HL-60/S4 treated with phorbol 12-myristate 13-acetate at 8.2 ng/mL for 4 days and 3 days (cell line): Measurements from ENCODE around the gene CNTNAP2.

Experiments used
- in situ Hi-C: fragments of 300-500 bp; cut with MboI; formaldehyde crosslinking; loops from 2 replicates; pipeline ENCODE4 v1.15.0; 2022; ENCODE audit warnings: low sequenced_read_pairs

Gene CNTNAP2

DNA sequence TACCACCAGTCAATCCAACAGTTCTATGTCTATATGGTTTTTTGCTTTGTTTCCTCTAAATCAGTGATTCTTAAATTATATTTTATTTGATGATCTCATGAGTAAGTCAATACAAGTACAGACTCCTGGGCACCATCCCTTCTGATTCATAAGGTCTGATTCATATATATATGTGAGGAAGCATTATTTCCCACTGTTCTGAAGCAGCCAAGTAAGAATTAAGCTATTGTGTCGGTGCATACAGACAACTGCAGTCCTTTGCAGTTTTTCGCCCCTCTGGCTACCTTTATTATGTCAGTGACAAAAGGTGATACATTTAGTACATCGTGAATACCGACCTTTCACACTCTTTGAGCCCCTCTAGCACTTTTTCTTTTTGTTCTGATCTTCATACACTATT lies 1394.3 kb downstream of the CNTNAP2 start:
- in situ Hi-C loops, result no loop called here

DNA sequence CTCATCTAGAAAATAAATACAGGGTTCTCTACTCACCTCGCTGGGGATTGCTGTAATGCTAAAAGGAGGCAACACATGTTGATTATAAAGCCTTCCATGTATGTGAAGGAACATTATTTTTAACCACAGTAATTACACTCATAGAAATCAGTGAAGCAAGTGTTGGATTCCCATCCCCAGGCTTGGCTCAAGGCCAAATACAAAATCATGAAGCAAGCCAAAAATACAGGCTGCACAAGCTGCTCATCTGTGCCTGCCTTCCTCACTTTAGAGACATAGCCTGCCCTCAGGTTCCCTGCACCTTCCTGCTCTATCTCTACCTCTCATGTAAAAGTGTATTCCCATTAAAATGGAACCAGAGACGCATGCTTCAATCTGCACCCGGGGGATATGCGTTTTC lies 1396.8 kb downstream of the CNTNAP2 start:
- in situ Hi-C loops, result no loop called here

DNA sequence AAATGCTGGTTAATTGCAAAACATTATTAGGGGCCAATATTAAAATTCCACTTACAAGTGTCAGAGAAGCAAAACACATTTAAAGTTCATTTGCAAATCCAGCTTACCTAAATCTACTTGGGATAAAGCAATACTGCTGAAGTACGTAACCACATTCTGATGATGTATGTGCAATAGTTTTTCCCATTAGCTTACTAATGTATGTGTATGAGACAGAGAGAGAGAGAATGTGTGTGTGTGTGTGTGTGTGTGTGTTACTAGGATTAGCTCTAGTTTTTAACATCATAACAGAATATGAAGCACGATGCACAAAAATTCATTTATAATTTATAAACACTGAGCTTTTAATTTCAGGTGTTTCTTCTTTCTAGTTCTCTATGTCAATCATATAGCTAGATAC lies 1399.8 kb downstream of the CNTNAP2 start:
- in situ Hi-C loops, result no loop called here

DNA sequence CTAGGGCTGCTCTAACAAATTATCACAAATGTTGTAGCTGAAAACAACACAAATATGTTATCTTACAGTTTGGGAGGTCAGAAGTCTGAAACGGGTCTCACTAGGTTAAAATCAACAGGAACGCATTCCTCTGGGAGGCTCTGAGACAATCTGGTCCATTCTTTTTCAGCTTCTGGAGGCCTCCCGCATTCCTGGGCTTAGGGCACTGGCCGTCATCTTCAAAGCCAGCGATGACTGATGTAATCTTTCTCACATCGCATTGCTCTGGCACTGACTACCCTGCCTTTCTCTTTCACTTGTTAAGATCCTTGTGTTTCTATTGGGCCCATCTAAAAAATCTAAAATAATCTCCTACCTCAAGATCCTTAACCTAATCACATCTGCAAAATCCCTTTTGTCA lies 1402.5 kb downstream of the CNTNAP2 start:
- in situ Hi-C loops, result no loop called here

DNA sequence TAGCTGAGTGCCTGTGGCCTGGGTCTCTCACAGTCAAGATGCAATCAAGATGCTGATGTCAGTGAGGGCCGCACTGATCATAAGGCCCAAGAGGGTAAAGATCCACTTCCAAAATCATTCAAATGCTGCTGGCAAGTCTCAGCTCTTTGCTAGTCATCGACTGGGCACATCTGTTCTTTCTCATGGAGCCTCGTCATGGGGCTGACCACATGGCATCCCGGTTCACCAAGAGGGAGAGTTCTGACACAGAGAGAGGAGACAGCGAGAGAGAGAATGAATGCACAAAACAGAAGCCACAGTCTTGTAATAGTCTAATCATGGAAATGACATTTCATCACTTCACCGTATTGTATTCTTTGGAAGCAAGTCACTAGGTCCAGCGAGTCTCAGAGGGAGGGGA lies 1406.5 kb downstream of the CNTNAP2 start:
- in situ Hi-C loops, result no loop called here

DNA sequence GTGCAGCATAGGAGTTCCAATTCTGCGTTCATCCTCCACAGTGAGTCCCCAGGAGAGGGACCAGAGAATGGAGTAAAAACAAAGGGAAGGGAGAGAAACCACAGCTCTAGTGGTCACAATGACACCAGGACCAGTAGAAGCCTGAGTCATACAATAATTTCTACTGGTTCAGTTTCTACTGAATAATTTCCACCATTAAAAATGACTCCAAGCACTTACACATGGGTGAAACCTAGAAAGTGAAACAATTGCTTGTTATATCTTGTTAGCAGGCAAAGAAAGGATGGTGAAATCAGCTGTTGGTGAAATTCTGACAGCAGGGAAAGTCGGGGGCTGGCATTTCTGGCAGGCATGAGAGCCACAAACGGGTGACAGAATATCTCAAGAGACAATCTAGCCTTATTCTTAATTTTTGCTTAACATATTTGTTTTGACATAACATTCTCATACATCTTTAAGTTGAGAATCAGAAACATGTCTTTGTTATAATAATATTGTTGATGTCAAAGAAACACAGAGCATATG lies 1408.2 kb downstream of the CNTNAP2 start:
- in situ Hi-C loops, result no loop called here

DNA sequence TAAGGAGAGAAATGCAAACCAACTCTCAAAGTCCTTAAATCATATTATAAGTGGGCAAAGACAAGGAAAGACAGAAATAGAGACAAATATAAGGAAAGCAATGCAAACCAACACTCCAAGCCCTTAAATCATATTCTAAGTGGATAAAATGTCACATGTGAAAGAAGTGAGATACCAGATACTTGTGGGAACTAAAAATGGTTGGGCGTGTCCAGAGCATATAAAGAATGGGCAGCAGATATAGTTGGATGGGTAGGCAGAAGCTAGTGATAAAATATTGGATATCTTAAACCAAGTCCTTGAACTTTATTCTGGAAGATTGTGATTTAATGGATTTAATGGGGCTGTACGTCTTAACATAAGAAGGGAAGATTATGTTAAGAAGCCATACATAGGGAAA lies 1408.7 kb downstream of the CNTNAP2 start:
- in situ Hi-C loops, result no loop called here

DNA sequence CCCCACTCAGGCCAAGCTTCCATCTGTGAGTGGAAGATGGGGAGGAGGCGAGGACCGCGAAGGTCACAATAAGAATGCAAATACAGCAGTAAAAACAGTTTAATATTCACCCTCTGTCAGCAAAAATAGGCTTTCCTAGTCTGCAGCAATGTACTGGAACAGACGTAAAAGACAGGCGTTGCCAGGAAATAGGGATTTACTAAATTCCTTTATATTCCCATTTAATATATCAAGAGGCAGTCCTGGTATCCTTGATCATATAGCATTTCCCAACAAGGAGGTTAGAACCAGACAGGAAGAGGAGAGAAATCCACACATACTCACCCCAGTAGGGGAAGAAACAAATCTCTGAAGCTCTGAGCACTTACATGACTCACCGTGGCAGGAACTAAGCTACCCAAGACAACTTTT lies 1419.1 kb downstream of the CNTNAP2 start:
- in situ Hi-C loops, result no loop called here

DNA sequence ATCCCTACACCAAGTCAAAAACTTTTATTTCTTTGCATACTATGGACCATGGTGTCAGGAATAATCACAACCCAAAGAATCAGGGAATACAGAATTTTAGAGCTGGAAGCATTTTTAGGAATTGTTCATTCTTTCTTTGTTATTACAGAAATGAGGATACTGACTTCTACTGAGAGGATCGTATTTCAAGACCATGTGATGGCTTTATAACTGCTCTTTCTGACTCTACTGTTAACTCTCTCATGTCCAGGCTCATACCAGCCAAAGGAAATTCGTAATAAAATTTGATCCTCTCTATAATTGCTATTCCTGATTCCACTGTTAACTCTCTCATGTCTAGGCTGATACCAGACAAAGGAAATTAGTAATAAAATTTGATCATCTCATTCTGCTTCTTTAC lies 1423.1 kb downstream of the CNTNAP2 start:
- in situ Hi-C loops, result no loop called here

DNA sequence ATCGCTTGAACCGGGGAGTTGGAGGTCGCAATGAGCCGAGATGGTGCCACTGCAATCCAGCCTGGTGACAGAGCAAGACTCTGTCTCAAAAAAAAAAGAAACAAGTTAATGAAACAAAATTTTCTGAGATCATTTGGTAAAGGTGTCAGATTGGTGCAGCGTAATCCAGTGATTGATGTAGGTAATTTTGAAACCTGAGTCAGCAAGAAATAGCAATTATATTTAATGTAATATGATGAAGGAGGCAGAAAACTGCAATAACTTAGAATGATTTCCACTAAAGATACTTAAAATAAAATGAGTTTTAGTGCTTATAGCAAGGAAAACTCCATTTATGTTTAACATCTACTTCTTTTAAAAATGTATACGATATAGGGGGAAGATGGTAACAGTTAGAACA lies 1424.1 kb downstream of the CNTNAP2 start:
- in situ Hi-C loops, result no loop called here

DNA sequence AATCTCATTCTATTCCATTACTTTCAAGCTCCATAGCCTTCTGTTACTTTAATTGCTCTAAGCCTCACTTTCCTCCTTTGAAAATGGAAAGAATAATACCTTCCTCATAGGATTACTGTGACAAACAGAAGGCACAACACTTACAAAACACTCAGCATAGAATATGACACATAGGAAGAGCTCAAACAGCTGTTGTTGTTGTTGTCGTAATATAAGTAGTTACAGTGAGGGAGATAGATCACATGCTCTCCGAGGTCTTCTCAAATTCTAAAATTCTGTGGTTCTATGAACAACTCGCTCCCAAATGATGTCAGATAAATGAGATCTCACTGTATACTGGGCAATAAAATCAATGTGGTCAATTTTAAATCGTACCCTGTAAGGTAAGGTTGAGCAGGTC lies 1424.7 kb downstream of the CNTNAP2 start:
- in situ Hi-C loops, result no loop called here

DNA sequence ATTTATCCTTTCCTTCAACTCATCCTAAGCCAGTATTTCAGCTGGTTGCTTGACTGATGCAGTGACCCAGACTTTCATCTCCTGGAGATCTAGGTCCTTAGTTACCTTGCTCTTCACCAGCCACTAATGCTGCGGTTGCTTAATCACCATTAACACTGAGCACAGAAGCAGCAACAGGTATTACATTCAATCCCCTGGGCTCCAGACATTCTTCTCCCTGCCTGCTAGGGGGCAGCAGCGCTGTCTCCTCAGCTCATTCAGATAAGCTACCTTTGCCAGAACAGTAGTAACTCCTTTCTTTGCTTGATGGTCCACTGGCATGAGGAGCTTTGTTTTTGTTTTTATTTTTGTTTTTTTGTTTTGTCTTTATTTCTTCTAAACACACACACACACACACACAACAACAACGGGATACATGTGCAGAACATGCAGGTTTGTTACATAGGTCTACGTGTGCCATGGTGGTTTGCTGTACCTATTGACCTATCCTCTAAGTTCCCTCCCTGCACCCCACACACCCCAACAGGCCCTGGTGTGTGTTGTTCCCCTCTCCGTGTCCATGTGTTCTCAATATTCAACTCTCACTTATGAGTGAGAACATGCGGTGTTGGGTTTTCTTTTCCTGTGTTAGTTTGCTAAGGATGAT lies 1430.8 kb downstream of the CNTNAP2 start:
- in situ Hi-C loops, result no loop called here

DNA sequence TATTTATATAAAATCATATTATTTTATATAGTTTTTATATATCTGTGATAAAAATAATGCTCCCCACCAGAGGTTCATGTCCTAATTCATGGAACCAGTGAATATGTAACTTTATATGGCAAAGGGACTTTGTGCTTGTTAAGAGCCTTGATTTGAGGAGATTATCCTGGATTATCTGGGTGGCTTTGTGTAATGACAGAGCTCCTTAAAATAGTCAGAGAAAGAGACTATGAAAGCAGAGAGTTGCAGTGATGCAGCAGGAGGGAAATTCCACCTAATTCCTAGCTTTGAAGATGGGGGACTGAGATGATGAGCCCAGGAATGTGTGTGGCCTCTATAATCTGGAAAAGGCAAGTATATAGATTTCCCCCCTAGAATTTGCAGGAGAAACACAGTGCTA lies 1439.7 kb downstream of the CNTNAP2 start:
- in situ Hi-C loops, result no loop called here

DNA sequence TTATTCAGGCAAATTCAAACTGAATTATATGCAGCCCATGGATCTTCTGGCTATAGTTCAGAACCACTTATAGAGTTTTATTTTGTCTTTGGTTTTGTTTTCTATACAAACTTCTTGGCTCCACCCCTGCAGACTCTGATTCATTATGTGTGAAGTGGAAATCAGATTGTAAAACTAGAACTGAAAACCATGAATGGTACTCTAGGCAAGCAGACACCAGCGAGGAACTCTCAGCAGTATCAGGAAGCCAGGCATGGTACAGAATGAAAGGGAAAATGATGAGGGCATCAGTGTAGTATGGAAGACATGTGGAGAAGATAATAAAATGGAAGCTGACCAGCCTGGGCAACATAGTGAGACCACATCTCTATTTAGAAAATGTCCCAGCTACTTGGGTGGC lies 1447.1 kb downstream of the CNTNAP2 start:
- in situ Hi-C loops, result no loop called here

DNA sequence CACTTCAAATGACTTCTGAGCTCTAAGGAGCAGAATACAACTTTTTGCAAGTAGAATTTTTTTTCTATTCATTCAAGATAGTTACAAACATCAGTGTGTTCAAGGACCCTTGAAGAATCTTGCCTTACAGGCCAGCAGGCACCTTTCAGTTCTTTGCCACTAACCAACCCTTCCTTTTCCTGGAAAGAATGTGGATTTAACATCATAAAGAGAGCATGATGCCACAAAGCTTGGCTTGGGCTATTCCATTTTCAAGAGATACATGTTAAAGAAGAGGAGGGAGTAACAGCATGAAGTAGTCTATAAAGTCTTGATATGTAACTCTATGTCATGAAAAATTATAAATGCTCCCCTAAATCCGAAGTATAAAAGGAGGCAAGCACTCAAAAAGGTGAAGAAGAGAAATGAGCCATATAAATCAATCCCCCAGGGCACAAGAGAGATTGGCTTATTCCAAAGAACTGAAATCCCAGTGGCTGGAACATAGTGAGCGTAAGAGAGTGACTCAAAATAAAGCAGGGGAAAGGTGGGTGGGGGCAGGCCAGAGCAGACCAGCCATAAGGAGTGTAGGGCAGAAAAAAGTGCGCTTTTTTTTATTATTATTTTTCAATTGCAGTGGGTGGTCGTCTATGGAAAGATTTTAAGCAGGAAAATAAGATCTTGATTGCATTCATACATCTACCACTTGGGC lies 1448.3 kb downstream of the CNTNAP2 start:
- in situ Hi-C loops, result no loop called here

DNA sequence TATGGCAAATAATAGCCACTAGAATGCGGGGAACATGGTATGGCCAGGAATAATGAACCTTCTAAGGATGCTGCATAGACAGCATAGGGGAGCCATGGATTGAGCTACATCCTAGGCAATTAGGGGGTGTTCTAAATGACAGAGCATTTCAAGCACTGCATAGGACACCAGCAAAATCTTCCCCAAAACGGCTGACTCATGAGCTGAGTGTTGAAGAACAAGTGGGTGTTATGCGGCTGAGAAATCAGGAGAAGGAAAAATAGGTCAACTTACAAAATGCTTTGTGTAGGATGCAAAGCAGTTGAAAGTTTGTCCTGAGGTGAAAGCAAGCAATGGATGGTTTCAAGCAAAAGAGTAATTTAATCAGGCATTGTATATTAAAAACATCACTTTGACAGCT lies 1450.4 kb downstream of the CNTNAP2 start:
- in situ Hi-C loops, result no loop called here

DNA sequence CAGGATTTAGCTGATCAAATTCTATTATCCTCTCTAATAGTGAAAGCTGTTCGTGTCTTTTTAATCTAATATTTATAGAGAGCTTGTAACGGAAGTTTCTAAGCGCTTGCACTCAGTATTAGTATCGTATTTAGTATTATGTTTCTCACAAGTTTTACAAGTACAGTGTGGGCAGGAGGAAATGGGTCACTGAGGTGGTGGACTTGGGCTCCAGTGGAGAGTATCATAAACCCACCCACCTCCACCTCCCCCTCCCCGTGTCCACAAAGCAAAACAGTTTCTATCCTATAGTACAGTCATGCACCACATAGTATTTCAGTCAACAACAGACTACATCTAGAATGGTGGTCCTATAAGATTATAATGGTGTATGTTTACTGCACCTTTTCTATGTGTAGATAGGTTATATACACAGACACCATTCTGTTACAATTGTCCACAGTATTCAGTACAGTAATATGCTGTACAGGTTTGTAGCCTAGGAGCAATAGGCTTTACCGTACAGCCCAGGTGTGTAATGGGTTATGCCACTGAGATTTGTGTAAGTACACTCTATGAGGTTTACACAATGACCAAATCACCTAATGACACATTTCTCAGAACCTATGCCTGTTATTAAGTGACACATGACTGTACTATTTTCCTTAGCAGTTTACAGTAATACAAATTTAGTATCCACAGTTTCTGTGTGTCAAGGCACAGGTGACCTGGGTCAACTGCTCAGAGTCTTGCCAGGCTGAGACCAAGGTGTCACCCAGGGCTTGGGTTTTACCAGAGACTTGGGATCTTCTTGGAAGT lies 1452.7 kb downstream of the CNTNAP2 start:
- in situ Hi-C loops, result no loop called here

DNA sequence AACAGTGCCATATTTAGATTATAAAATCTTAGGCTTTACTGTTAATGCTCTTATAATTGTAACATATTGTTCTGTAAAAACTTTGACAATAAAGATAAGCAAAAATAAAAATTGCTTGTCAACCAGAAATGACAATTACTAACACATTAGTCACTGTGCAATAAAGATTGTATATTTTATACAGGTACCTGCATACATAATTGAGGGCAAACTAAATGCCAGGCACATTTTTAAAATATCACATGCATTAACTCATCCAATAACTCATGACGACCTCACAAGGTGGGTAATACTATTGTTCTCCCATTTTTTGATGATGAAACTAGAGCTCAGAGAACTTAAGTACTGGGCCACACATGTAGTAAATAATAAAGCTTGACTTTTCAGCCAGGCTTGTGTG lies 1453.8 kb downstream of the CNTNAP2 start:
- in situ Hi-C loops, result no loop called here

DNA sequence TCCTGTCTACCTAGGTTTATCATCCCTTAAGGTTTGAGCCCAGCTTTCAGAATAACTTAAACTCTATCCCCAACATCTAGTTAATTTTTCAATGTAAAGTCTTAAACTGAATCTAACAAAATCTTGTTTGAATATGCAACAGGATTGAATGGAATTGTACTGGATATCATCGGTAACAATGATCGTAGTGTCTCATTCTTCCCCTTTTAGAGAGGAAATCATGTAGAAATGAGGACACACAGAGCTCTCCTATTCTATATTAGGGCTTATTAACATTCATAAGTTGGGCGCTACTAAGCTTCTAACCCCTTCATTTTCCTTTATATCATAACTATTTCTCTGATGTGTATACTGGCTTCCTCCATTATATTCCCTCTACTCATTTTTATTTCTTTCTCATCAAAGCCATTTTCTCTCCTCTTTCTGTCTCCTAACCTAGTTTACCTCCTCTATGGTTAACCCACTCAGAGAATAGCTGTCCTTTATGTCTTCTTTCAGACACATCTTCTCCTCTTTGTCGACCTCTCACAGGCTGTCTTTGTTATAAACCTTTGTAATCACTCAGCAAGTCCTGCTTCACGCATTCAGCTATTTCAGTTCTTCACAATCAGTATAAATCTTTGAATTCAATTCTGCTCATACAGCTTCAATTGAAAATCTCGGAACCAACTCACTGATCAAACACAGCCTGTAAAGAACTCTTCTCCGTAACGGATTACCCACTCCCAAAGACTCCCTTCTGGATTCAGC lies 1455.0 kb downstream of the CNTNAP2 start:
- in situ Hi-C loops, result no loop called here

DNA sequence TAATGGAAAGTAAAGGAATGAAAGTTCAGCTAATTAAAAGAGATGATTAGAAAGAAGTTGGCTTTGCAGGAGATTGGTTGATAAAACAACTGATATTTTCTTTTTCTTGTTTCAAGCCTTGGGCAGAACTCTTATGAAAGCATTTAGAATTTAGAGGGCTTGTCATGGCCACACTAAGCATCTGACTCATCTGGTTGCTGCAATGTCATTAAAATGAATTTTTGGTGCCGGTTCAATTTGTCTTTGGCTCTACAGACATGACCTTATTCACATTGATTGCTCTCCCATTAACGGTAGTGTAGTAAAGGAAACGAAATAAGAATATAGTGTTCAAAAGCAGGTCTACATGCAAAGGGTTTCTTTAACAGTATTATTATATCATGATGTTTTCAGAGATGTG lies 1461.6 kb downstream of the CNTNAP2 start:
- in situ Hi-C loops, result no loop called here

DNA sequence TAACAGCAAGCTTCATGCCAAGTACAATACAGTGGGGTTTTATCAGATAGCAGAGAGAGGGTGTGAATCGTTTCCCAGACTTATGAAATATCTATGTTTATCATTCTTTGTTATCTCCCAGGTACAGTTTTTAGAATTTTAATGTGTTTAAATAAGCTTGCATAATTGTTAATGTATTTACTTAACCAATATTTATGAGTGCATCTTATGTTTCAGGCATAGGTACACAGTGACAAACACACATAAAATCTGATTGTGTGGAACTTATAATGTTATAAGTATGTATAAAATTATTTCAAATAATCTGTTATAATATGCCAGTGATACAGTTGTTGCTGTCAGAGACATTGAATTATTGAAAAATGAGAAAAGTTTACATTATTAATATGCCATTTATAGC lies 1462.5 kb downstream of the CNTNAP2 start:
- in situ Hi-C loops, result no loop called here
